HepG2 (cell line): Measurements from ENCODE around the gene COMT. TPM values are rescaled to one million over a fixed set of nuclear protein-coding genes. Genes with fewer than 3 reads are reported as not detected.

Experiments used
- DNMT3B ChIP-seq: conservative IDR thresholded peaks from 2 replicates; pipeline ENCODE4 v1.6.1; 2016; ENCODE audit warnings: missing biosample characterization, control low read depth
- FOXA1 ChIP-seq, 2 experiments: fragments of 450-650 bp in 1 of 2; sonication (generic) in 1 of 2; formaldehyde crosslinking in 1 of 2; IDR thresholded peaks; 2 replicates each; pipeline versions ENCODE4 v1.4.0 to v1.6.1; 2016 to 2020; ENCODE audit warnings: missing genetic modification reagents in 1 of 2
- HNF4G ChIP-seq, 2 experiments: sonication (generic) in 1 of 2; formaldehyde crosslinking in 1 of 2; IDR thresholded peaks; 2 replicates each; pipeline versions ENCODE4 v1.4.0 to v1.6.1; 2011 to 2020; ENCODE audit warnings: borderline replicate concordance in 2 of 2, low read depth in 2 of 2, mild to moderate bottlenecking in 2 of 2, low read length in 1 of 2, missing genetic modification reagents in 1 of 2, moderate library complexity in 1 of 2
- LCORL ChIP-seq, 2 experiments: fragments of 450-650 bp in 1 of 2; sonication (generic) in 1 of 2; formaldehyde crosslinking in 1 of 2; IDR thresholded peaks; 2 replicates each; pipeline versions ENCODE4 v1.5.0 to v1.6.1; 2017 to 2020; ENCODE audit warnings: antibody characterized with exemption in 1 of 2, missing genetic modification reagents in 1 of 2
- MTF1 ChIP-seq: sonication (generic); formaldehyde crosslinking; IDR thresholded peaks from 2 replicates; pipeline ENCODE4 v1.5.0; 2020; ENCODE audit warnings: missing genetic modification reagents
- PRPF4 ChIP-seq: fragments of 200-400 bp; formaldehyde crosslinking; IDR thresholded peaks from 2 replicates; pipeline ENCODE4 v1.6.1; 2016; ENCODE audit warnings: low read length, low read depth; ENCODE audit not compliant: poor library complexity, severe bottlenecking
- SAFB2 ChIP-seq: sonication (generic); formaldehyde crosslinking; IDR thresholded peaks from 2 replicates; pipeline ENCODE4 v1.5.1; 2020; ENCODE audit warnings: missing genetic modification reagents, low read depth, mild to moderate bottlenecking, borderline replicate concordance
- SMAD3 ChIP-seq: sonication (generic); formaldehyde crosslinking; IDR thresholded peaks from 2 replicates; pipeline ENCODE4 v1.4.0; 2020; ENCODE audit warnings: missing genetic modification reagents
- YEATS4 ChIP-seq: sonication (generic); formaldehyde crosslinking; IDR thresholded peaks from 2 replicates; pipeline ENCODE4 v1.4.0; 2020; ENCODE audit warnings: missing genetic modification reagents, borderline replicate concordance
- ZFP36L1 ChIP-seq: sonication (generic); formaldehyde crosslinking; IDR thresholded peaks from 2 replicates; pipeline ENCODE4 v1.8.0; 2022; ENCODE audit warnings: mild to moderate bottlenecking, missing genetic modification reagents, moderate library complexity
- ZSCAN25 ChIP-seq: sonication (generic); formaldehyde crosslinking; IDR thresholded peaks from 2 replicates; pipeline ENCODE4 v1.8.0; 2022; ENCODE audit warnings: mild to moderate bottlenecking, missing genetic modification reagents
- polyA plus RNA-seq, 8 experiments: library from polyadenylated mRNA; depleted of rRNA in 3 of 8; stranded (reverse) in 7 of 8; unstranded in 1 of 8; fragments of >200 nt; fragmentation: Illumina TruSeq in 4 of 8; extraction: Trizol in 4 of 8; gene quantifications; 2 replicates each; pipeline versions ENCODE4 v1.2.1 to v1.2.3, GENCODE V29; 2011 to 2016; ENCODE audit warnings: low read depth in 4 of 8, missing spikeins in 1 of 8, mixed read lengths in 1 of 8; ENCODE audit not compliant: insufficient read depth in 1 of 8
- total RNA-seq, 5 experiments: library from RNA; depleted of rRNA; stranded (reverse); fragments of >200 nt; fragmentation: Illumina TruSeq; extraction: Trizol; gene quantifications; 2 replicates each; pipeline ENCODE4 v1.2.3, GENCODE V29; 2016; ENCODE audit warnings: low read depth in 1 of 5
- TF ChIP-seq, protein P1 (sequence below): sonication (generic); formaldehyde crosslinking; IDR thresholded peaks from 2 replicates; pipeline ENCODE4 v1.5.0; 2020; ENCODE audit warnings: missing genetic modification reagents
- TF ChIP-seq, protein P2 (sequence below): sonication (generic); formaldehyde crosslinking; IDR thresholded peaks from 2 replicates; pipeline ENCODE4 v1.4.0; 2020; ENCODE audit warnings: missing genetic modification reagents, borderline replicate concordance
- TF ChIP-seq, protein P3 (sequence below): sonication (generic); formaldehyde crosslinking; IDR thresholded peaks from 2 replicates; pipeline ENCODE4 v1.5.0; 2020; ENCODE audit warnings: missing genetic modification reagents, mild to moderate bottlenecking, borderline replicate concordance
- TF ChIP-seq, protein P4 (sequence below): sonication (generic); formaldehyde crosslinking; IDR thresholded peaks from 2 replicates; pipeline ENCODE4 v1.5.1; 2020; ENCODE audit warnings: missing genetic modification reagents, mild to moderate bottlenecking, borderline replicate concordance
- TF ChIP-seq, protein P5 (sequence below): sonication (generic); formaldehyde crosslinking; IDR thresholded peaks from 2 replicates; pipeline ENCODE4; 2020; ENCODE audit warnings: missing genetic modification reagents, mild to moderate bottlenecking, borderline replicate concordance

COMT gene
- total and polyA plus RNA-seq, 2 of the 13 experiments (the other 11 are each of a cell fraction or from before 2014, with no cell fraction given): 156 to 162 TPM

DNA sequence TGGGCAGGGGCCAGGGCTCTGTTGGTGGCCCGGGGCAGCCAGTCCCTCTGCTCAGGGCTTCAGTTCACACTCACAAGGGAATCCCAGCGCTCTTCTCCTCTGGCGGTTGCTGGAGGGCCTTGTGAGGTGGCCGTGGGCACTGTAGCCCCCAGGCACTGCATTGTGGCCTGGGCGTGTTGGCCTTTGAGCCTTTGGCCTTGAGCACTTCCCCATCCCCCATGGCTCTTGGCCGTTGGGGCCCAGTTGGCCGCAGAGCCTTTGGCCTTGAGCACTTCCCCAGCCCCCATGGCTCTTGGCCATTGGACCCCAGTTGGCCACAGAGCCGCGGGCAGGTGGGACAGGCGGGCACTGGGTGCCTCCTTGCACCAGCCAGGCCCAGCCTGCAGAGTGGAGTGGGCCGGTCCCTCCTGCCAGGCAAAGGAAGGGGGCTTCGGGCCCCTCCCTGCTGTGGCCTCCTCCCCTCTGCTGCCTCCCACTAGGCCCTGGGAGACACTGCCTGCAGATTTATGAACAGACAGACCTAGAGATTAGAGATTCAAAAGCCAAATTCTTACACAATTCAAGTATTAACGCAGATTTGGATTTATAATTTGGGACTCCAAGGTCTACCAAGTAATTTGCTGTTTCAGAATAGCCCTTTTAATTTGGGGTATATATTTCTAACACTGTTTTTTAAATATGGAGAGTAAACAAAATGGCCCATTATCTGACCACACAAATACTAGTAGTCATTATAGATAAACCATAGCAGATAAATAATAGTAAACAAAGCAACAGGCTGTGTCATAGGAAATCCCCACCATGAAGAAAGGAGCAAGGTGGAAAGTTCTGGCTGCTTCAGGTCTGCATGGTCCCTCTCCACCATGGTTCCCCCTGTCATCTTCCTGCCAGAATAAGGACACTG lies 18.3 kb downstream of the COMT start (continued):
- TF ChIP-seq, protein P1, sequence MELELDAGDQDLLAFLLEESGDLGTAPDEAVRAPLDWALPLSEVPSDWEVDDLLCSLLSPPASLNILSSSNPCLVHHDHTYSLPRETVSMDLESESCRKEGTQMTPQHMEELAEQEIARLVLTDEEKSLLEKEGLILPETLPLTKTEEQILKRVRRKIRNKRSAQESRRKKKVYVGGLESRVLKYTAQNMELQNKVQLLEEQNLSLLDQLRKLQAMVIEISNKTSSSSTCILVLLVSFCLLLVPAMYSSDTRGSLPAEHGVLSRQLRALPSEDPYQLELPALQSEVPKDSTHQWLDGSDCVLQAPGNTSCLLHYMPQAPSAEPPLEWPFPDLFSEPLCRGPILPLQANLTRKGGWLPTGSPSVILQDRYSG: no peak
- TF ChIP-seq DNMT3B (CRISPR knock-in tag) (no peak), ZSCAN25 (CRISPR knock-in tag) (0 out of 2 replicates have a peak, but pooled peaks have one; percentile 33), HNF4G (IDR thresholded peaks at IDR 0.05; ENCODE audit: borderline replicate concordance, low read depth, low read length) (peak; percentile 87), HNF4G (CRISPR knock-in tag; IDR thresholded peaks at IDR 0.05; ENCODE audit: borderline replicate concordance, low read depth) (peak; percentile 63; the same call in 1 of the 2 replicates), PRPF4 (no peak), ZFP36L1 (CRISPR knock-in tag) (no peak), LCORL (IDR thresholded peaks at IDR 0.05) (no peak), LCORL (CRISPR knock-in tag; IDR thresholded peaks at IDR 0.05) (0 out of 2 replicates have a peak, but pooled peaks have one; percentile 32), MTF1 (no peak), YEATS4 (peak; percentile 84), SAFB2 (CRISPR knock-in tag) (peak; percentile 38; the same call in 1 of the 2 replicates), SMAD3 (CRISPR knock-in tag) (0 out of 2 replicates have a peak, but pooled peaks have one; percentile 15), FOXA1 (IDR thresholded peaks at IDR 0.05) (no peak), FOXA1 (CRISPR knock-in tag; IDR thresholded peaks at IDR 0.05) (0 out of 2 replicates have a peak, but pooled peaks have one; percentile 10)
- TF ChIP-seq, protein P2, sequence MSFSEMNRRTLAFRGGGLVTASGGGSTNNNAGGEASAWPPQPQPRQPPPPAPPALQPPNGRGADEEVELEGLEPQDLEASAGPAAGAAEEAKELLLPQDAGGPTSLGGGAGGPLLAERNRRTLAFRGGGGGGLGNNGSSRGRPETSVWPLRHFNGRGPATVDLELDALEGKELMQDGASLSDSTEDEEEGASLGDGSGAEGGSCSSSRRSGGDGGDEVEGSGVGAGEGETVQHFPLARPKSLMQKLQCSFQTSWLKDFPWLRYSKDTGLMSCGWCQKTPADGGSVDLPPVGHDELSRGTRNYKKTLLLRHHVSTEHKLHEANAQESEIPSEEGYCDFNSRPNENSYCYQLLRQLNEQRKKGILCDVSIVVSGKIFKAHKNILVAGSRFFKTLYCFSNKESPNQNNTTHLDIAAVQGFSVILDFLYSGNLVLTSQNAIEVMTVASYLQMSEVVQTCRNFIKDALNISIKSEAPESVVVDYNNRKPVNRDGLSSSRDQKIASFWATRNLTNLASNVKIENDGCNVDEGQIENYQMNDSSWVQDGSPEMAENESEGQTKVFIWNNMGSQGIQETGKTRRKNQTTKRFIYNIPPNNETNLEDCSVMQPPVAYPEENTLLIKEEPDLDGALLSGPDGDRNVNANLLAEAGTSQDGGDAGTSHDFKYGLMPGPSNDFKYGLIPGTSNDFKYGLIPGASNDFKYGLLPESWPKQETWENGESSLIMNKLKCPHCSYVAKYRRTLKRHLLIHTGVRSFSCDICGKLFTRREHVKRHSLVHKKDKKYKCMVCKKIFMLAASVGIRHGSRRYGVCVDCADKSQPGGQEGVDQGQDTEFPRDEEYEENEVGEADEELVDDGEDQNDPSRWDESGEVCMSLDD: no peak
- TF ChIP-seq, protein P3, sequence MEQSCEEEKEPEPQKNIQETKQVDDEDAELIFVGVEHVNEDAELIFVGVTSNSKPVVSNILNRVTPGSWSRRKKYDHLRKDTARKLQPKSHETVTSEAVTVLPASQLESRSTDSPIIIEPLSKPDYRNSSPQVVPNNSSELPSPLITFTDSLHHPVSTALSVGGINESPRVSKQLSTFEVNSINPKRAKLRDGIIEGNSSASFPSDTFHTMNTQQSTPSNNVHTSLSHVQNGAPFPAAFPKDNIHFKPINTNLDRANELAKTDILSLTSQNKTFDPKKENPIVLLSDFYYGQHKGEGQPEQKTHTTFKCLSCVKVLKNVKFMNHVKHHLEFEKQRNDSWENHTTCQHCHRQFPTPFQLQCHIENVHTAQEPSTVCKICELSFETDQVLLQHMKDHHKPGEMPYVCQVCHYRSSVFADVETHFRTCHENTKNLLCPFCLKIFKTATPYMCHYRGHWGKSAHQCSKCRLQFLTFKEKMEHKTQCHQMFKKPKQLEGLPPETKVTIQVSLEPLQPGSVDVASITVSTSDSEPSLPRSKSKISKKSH (CRISPR knock-in tag): no peak
- TF ChIP-seq, protein P4, sequence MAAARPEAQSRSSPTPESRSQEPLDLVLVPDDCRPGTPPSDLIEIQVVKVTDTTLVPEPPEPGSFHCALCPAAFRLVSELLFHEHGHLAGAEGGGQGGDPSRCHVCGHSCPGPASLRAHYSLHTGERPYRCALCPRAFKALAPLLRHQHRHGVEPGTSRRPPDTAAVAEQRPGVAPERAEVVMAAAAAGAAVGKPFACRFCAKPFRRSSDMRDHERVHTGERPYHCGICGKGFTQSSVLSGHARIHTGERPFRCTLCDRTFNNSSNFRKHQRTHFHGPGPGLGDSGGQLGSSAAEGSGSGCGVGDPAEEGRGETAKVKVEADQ (CRISPR knock-in tag): no peak
- TF ChIP-seq, protein P5, sequence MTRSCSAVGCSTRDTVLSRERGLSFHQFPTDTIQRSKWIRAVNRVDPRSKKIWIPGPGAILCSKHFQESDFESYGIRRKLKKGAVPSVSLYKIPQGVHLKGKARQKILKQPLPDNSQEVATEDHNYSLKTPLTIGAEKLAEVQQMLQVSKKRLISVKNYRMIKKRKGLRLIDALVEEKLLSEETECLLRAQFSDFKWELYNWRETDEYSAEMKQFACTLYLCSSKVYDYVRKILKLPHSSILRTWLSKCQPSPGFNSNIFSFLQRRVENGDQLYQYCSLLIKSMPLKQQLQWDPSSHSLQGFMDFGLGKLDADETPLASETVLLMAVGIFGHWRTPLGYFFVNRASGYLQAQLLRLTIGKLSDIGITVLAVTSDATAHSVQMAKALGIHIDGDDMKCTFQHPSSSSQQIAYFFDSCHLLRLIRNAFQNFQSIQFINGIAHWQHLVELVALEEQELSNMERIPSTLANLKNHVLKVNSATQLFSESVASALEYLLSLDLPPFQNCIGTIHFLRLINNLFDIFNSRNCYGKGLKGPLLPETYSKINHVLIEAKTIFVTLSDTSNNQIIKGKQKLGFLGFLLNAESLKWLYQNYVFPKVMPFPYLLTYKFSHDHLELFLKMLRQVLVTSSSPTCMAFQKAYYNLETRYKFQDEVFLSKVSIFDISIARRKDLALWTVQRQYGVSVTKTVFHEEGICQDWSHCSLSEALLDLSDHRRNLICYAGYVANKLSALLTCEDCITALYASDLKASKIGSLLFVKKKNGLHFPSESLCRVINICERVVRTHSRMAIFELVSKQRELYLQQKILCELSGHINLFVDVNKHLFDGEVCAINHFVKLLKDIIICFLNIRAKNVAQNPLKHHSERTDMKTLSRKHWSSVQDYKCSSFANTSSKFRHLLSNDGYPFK (CRISPR knock-in tag): no peak
